T-helper 2 cell (primary cell): ENCODE measurements around the gene ZFP3.
"Not testable (repeated sequence)": the region's sequence is repeated elsewhere in the genome, so short reads cannot be mapped to it uniquely, and the experiment has no call there.

ENCODE experiments used
- DNase-seq, 5 experiments: peaks; one replicate each; pipeline versions ENCODE4 v3.0.0 to v3.0.0-alpha.2; 2012 to 2022

The ZFP3 gene

DNA sequence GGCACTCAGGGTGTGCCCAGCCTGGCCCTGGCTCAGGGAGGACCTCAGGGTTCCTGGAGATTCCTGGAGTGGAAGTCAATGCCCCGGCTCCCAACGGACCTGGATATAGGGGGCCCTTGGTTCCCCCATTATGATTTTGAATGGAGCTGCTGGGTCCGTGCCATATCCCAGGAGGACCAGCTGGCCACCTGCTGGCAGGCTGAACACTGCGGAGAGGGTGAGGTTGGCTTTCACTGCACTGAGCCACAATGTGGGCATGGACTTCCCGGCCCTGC lies 61.1 kb downstream of the ZFP3 start:
- no peak for DNase-seq

DNA sequence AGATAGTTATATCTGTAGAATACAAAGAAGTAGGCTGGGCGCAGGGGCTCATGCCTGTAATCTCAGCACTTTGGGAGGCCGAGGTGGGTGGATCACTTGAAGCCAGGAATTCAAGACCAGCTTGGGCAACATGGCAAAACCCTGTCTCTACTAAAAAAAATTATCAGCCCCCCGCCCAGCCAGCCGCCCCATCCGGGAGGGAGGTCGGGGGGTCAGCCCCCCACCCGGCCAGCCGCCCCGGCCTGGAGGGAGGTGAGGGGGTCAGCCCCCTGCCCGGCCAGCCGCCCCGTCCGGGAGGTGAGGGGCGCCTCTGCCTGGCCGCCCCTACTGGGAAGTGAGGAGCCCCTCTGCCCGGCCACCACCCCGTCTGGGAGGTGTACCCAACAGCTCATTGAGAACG lies 64.6 kb downstream of the ZFP3 start:
- DNase-seq = not testable (repeated sequence)
